Body of pancreas (tissue), 4 donors: Measurements from ENCODE around the gene SIN3A. TPM values are rescaled to one million over a fixed set of nuclear protein-coding genes. Genes with fewer than 3 reads are reported as not detected.

Experiments used
- ATAC-seq: fragments of 150-250 bp; one replicate; pipeline ENCODE4 v1.9.1; 2016
- DNase-seq, 4 donors: peaks; one replicate each; pipeline ENCODE4 v3.0.0-alpha.2; 2019
- H3K27ac ChIP-seq, 4 donors: fragments of 200-600 bp; sonication (generic); 1 replicate in 3 of 4; 2 replicates in 1 of 4; pipeline versions ENCODE4 v1.5.1 to v1.6.1; 2016 to 2019; ENCODE audit warnings: mild to moderate bottlenecking in 1 of 4, mixed read lengths in 1 of 4, moderate library complexity in 1 of 4
- H3K27me3 ChIP-seq, 2 donors: fragments of 200-600 bp; sonication (generic); one replicate each; pipeline ENCODE4 v1.6.0; 2016; ENCODE audit warnings: mild to moderate bottlenecking in 1 of 2
- H3K36me3 ChIP-seq, 2 donors: fragments of 200-600 bp; sonication (generic); replicated peaks in 1 of 2; 2 replicates each; pipeline ENCODE4 v1.5.1; 2016; ENCODE audit warnings: low read depth in 2 of 2; ENCODE audit not compliant: insufficient read depth in 1 of 2
- H3K4me1 ChIP-seq: fragments of 200-600 bp; sonication (generic); one replicate; pipeline ENCODE4 v1.6.0; 2016
- H3K4me3 ChIP-seq, 2 donors: fragments of 200-600 bp; sonication (generic); 1 replicate in 1 of 2; 2 replicates in 1 of 2; pipeline ENCODE4 v1.5.1; 2016 to 2019
- H3K9me3 ChIP-seq, 3 donors: fragments of 200-600 bp; sonication (generic); 1 replicate in 2 of 3; 2 replicates in 1 of 3; pipeline ENCODE4 v1.5.1; 2016
- POLR2A ChIP-seq, 3 donors: fragments of 450-650 bp; IDR thresholded peaks; one replicate each; pipeline ENCODE4 v1.6.1; 2016; ENCODE audit warnings: antibody characterized with exemption in 3 of 3, mild to moderate bottlenecking in 2 of 3
- WGBS, 2 donors: methylation state at CpG; one replicate each; pipeline ENCODE4 v1.1.5; 2017; 5-methylcytosine and 5-hydroxymethylcytosine counted together
- intact Hi-C: fragments of 100-400 bp; cut with DNase I; formaldehyde crosslinking; loops from one replicate; pipeline ENCODE4 v1.15.1; 2023
- total RNA-seq, 2 donors: library from RNA; depleted of rRNA; stranded (reverse); fragments of >200 nt; gene quantifications; one replicate each; pipeline ENCODE4 v1.1.0, GENCODE V29; 2016
- TF ChIP-seq, protein P1 (sequence below), 7 experiments: fragments of 450-650 bp in 4 of 7; fragments of 200-600 bp in 3 of 7; sonication (generic) in 3 of 7; IDR thresholded peaks; one replicate each; pipeline ENCODE4 v1.5.1; 2016 to 2019; ENCODE audit warnings: antibody characterized with exemption in 7 of 7

Gene SIN3A
- total RNA-seq, 2 donors from 2014 or later: 17.1 to 23.1 TPM

DNA sequence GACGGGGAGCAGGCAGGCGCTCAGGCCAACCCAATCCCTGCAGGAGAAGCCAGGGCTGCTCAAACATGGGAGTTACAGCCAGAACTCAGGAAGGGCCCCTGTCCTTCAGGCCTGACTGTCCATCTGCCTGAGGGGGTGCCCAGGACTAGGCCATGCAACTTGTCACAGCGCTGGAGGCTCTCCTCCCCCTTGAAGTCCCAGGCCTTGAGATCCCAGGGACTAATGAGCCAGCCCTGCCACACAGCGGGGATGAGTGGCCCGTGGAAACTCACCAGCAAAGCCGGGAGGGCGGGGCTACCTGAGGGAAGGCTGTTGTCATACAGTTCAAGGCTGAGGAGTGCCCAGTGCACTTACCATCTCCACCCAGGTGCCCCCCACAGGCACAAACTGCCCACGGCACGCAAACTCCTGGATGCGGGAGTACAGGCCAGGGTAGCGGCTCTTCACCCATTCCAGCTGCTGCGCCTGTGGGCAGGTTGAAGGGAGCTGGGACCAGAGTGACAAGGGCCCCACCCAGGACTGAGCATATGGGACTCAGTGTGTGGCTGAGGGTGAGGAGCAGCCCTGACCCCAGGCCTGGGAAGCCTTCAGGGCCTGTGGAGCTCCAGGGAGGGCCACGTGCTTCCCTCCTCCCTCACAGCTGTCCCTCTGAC lies 89.4 kb downstream of the SIN3A start:
- Histone ChIP-seq H3K27ac (no peak overlapping the region), H3K27me3 (no peaks in the 10 kb centered on the region), H3K36me3 (peaks cover 0 to 17% of the 10 kb centered on the region in 2 donors), H3K4me3 (no peak overlapping the region), H3K9me3 (no peaks in the 10 kb centered on the region), H3K4me1 (peaks cover 3% of the 10 kb centered on the region)
- intact Hi-C loops: loop anchor here (10.0 kb wide), 1 partner anchor 323 kb away; no protein-coding TSS in a partner anchor
- 80 to 93% methylated on average over 9 to 10 of the region's 13 CpGs for WGBS, 2 donors
- no peak for DNase-seq
- no peak for TF ChIP-seq POLR2A (IDR thresholded peaks at IDR 0.05)
- TF ChIP-seq, protein P1, sequence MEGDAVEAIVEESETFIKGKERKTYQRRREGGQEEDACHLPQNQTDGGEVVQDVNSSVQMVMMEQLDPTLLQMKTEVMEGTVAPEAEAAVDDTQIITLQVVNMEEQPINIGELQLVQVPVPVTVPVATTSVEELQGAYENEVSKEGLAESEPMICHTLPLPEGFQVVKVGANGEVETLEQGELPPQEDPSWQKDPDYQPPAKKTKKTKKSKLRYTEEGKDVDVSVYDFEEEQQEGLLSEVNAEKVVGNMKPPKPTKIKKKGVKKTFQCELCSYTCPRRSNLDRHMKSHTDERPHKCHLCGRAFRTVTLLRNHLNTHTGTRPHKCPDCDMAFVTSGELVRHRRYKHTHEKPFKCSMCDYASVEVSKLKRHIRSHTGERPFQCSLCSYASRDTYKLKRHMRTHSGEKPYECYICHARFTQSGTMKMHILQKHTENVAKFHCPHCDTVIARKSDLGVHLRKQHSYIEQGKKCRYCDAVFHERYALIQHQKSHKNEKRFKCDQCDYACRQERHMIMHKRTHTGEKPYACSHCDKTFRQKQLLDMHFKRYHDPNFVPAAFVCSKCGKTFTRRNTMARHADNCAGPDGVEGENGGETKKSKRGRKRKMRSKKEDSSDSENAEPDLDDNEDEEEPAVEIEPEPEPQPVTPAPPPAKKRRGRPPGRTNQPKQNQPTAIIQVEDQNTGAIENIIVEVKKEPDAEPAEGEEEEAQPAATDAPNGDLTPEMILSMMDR (IDR thresholded peaks at IDR 0.05): no peak
- ATAC-seq: no peak

DNA sequence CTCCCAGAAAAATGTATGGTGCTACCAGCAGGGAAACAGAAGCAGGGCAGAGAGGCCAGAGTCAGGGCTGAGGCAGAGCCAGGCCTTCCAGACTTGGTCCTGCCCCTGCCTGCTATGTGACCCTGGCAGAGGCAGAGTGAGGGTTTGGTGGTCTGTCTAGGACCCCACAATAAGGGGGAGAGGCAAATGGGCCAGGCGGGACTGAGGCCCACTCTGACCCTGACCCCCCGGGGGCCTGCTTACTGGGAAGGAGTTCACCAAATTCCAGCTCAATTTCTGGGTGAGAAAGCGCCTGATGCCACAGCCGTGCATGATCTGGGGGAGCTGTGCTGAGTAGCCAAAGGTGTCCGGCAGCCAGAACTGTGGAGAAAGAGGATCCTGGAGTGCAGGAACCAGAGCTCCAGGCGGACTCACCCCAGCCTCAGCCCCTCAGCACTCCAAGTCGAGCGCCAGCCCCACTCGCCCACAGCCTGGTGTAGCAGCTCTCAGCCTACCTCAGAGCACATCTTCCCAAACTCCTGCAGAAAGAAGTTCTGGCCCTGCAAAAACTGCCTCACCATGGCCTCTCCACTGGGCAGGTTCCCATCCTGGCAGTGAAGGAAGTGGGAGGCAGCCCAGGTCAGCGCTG lies 90.0 kb downstream of the SIN3A start:
- DNase-seq: no peak
- peaks cover 0 to 18% of the 10 kb centered on the region in 2 donors for H3K36me3 ChIP-seq
- H3K9me3 ChIP-seq: no peaks in the 10 kb centered on the region
- H3K4me1 ChIP-seq: no peaks in the 10 kb centered on the region
- H3K27me3 ChIP-seq: no peaks in the 10 kb centered on the region
- no peak overlapping the region for H3K4me3 ChIP-seq
- intact Hi-C loops: loop anchor here (10.0 kb wide), 1 partner anchor 323 kb away; no protein-coding TSS in a partner anchor
- TF ChIP-seq POLR2A (IDR thresholded peaks at IDR 0.05): no peak
- TF ChIP-seq, protein P1 (IDR thresholded peaks at IDR 0.05): no peak
- H3K27ac ChIP-seq: no peak overlapping the region
- no peak for ATAC-seq
- 93 to 95% methylated on average over 10 of the region's 10 CpGs for WGBS, 2 donors

DNA sequence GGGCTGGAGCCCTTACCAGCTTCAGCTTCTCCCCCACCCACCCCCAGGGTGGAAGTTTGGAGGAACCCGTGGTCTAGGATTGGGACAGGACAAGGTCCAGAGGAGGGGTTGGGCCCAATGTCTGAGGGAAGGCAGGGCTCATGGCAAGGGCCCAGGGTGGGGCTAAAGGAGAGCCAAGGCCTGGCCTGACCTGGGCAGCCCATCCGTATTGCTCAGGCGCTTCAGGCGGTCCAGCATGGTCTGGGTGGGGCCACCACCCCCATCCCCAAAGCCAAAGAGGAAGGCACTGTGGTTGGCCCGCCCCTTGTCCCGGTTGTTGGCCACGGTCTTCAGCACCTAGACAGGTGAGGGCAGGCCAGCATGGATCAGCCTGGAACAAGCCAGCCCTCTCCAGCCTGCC lies 90.6 kb downstream of the SIN3A start:
- peaks cover 0 to 19% of the 10 kb centered on the region in 2 donors for H3K36me3 ChIP-seq
- H3K4me1 ChIP-seq: no peaks in the 10 kb centered on the region
- ATAC-seq: no peak
- intact Hi-C loops: loop anchor here (10.0 kb wide), 1 partner anchor 324 kb away; no protein-coding TSS in a partner anchor
- TF ChIP-seq, protein P1 (IDR thresholded peaks at IDR 0.05): no peak
- TF ChIP-seq POLR2A (IDR thresholded peaks at IDR 0.05): no peak
- H3K9me3 ChIP-seq: no peaks in the 10 kb centered on the region
- no peak overlapping the region for H3K27ac ChIP-seq
- no peak for DNase-seq
- WGBS, 2 donors: 89 to 100% methylated on average over 1 to 6 of the region's 7 CpGs
- no peaks in the 10 kb centered on the region for H3K27me3 ChIP-seq
- no peak overlapping the region for H3K4me3 ChIP-seq

DNA sequence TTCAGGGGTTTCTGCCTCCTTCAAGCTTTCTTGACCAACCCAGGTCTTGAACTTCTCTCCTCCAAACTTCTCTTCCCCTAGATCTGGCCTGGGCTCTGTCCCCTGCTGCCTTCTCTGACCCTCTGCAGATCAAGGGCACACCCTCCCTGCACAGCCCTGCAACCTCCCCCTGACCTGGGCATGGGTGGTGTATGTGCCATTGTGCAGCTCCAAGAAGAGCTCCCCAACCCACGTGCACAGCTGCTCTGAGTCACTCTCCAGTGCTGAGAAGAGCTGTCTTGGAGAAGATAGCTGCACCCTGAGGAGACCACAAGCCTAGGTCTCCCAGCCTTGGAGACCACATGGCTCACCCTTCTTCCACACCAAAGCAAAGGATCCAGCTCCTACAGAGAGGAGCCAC lies 91.1 kb downstream of the SIN3A start:
- TF ChIP-seq, protein P1 (IDR thresholded peaks at IDR 0.05): no peak
- TF ChIP-seq POLR2A (IDR thresholded peaks at IDR 0.05): no peak
- ATAC-seq (peak; percentile 19), DNase-seq (no peak)
- no peaks in the 10 kb centered on the region for H3K9me3 ChIP-seq
- WGBS, 2 donors: 83 to 100% methylated on average over 1 of the region's 1 CpG
- H3K27ac ChIP-seq: no peak overlapping the region
- H3K36me3 ChIP-seq: peaks cover 0 to 18% of the 10 kb centered on the region in 2 donors
- H3K4me1 ChIP-seq: no peaks in the 10 kb centered on the region
- intact Hi-C loops: loop anchor here (10.0 kb wide), 1 partner anchor 324 kb away; no protein-coding TSS in a partner anchor
- no peaks in the 10 kb centered on the region for H3K27me3 ChIP-seq
- H3K4me3 ChIP-seq: no peak overlapping the region
